CMK (cell line): ENCODE data around the gene KDM1B.
"Not testable (repeated sequence)": the region's sequence is repeated elsewhere in the genome, so short reads cannot be mapped to it uniquely, and the experiment has no call there.

Experiments
- DNase-seq: peaks from one replicate; pipeline ENCODE4 v3.0.0-alpha.2; 2010; ENCODE audit warnings: low read depth

KDM1B gene

DNA sequence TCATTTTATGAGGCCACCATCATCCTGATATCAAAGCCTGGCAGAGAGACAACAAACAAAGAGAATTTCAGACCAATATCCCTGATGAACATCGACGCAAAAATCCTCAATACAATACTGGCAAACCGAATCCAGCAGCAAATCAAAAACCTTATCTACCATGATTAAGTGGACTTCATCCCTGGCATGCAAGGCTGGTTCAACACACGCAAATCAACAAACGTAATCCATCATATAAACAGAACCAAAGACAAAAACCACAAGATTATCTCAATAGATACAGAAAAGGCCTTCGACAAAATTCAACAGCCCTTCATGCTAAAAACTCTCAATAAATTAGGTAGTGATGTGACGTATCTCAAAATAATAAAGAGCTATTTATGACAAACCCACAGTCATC, 76.6 kb downstream of the KDM1B start:
- DNase-seq, result not testable (repeated sequence)

DNA sequence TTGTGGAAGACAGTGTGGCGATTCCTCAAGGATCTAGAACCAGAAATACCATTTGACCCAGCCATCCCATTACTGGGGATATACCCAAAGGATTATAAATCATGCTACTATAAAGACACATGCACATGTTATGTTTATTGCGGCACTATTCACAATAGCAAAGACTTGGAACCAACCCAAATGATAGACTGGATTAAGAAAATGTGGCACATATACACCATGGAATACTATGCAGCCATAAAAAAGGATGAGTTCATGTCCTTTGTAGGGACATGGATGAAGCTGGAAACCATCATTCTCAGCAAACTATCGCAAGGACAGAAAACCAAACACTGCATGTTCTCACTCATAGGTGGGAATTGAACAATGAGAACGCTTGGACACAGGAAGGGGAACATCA, 78.5 kb downstream of the KDM1B start:
- DNase-seq, result not testable (repeated sequence)

DNA sequence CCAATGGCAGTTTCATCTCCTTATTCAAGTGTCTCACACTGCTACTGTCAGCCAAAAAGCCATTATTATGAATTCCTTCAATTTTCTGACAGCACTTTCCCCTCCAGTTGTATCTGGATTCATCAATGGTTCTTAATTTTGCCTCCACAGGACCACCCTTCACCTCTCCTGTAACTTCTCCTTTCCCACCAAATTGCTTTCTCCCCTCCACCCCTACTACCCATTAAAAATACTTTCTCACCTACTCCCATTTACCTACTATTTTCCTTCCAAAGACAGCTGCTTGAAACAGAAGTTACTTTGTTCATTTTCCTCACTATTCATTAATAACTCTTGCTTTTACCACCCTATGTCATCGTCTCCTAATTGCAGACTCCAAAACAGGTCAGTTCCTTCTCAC, 79.3 kb downstream of the KDM1B start:
- DNase-seq, result no peak

DNA sequence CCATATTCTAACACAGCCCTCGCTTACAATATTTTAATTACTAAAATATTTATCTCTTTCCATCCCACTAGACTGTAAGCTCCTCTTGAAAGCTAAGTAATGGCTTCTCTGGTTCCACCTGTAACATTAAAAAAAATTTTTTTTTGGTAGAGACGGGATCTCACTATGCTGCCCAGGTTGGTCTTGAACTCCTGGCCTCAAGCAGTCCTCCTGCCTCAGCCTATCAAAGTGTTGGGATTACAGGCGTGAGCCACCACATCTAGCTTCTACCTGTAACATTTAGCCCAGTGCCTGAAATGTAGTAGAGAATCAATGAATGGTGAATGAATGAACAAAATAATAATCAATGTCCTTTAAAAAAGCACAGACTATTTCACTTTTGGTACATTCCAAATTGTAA, 80.3 kb downstream of the KDM1B start:
- no peak for DNase-seq

DNA sequence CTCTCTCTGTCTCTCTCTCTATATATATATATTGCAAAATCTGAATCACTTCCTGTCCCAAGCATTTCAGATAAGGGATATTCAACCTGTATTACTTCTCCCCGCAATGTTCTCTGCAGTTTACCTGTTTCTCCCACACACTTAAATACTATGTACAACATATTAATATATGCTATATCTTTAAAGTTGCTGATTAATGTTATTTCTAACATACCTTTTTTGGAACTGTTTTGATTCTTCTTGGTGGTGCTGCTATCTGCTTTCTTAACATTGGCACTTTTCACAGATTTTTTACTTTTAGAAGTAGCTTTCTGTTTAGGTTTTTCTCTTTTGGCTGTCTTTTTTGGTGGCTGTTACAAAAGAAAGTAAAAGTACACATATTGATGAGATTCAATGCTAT, 81.9 kb downstream of the KDM1B start:
- DNase-seq, result no peak

DNA sequence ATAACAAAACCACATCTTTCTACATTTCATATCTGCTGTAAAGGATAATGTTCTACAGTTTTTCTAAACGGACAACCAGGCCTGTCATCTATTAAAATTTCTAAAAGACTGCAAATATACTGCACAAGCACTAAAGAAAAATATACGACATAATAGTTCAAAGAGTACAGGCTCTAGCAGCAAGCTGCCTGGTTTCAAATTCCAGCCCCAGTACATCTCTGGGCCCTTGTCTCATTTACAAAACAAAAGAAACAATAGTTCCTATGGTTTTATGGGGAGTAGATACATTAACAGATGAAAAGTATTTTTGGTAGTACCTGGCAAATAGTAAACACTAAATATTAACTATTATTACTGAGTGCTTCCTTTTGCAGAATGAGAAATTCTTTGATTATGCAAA, 85.0 kb downstream of the KDM1B start:
- DNase-seq, result no peak

DNA sequence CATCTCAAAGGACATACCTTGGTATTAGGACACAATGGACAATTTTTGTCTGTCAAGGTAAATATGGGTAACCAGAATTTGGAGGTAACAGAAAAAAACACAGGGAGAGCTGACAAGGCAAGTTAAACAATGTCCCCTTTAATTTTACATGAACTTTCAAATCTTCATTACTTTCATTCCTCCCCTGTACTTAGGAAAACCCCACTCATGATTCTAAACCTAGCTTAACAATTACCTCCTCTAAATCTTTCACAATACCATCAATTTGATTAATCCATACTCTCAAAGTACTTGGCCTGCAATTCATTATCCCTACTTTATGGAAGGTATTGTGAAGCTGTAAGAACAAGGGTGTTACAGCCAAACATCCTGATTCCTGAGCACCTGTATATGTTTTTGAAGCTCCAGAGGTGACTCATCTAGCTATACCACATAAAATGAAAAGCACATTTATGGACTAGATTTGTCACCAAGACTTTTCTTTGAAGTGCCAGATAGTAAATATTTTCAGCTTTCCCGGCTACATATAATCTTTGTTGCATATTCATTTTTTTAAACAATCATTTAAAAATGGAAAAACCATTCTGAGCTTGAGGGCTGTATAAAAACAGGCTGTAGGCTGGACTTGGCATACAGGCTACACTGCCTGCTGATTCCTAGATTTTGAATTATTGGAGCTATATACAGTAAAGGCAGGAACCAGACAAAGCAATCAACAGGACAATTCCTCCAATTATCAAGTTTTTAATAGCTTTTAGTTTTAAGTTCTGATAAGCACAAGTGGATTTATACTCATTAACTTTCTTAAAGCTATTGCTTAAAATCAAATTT, 86.2 kb downstream of the KDM1B start:
- no peak for DNase-seq

DNA sequence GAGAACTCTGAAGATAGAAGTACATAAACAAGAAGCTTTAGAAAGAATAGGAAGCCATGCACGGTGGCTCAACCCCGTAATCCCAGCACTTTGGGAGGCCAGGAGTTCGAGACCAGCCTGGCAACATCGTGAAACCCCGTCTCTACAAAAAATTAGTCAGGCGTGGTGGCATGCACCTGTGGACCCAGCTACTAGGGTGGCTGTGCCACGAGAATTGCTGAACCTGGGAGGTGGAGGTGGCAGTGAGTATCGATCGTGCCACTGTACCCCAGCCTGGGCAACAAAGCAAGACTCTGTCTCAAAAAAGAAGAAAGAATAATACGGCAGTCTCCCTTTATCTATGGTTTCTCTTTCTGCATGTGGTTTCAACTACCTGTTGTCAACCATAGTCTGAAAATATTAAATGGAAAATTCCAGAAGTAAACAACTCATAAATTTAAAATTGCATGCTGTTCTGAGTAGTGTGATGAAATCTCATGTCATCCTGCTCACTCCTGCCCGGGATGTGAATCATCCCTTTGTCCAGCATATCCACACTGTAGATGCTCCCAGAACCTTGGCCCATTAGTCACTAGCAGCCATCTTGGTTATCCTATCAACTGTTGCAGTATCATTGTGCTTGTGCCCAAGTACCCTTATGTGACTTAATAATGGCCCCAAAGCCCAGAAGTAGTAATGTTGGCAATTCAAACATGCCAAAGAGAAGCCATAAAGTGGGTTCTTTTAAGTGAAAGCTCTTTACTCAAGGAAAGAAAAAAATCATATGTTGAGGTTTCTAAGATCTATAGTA, 87.0 kb downstream of the KDM1B start:
- no peak for DNase-seq

DNA sequence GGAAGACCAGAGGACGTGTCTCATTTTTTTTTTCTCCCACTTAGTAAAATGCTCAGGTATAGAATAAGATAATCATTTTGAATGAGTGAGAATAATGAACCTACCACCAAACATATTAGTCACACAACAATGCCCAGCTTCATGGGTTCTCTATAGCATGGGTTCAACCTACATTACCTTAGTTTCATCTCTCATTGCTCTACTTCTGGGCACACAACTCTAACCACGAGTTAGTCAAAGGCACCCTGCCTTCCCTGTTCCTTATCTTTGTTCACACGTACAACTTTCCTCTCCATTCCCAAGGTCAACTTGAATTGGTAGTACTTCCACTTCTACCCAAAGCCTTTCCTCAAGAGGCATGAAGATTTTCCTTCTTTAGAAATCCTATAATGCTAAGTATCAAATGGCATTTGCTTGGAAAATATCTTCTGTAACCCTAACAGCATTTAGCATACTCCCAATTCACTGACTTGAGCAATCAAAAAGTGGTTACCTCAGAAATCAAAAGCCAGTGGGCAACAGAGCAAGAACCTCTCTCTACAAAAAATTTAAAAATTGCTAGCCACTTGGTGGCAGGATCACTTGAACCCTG, 88.2 kb downstream of the KDM1B start:
- DNase-seq, result no peak

DNA sequence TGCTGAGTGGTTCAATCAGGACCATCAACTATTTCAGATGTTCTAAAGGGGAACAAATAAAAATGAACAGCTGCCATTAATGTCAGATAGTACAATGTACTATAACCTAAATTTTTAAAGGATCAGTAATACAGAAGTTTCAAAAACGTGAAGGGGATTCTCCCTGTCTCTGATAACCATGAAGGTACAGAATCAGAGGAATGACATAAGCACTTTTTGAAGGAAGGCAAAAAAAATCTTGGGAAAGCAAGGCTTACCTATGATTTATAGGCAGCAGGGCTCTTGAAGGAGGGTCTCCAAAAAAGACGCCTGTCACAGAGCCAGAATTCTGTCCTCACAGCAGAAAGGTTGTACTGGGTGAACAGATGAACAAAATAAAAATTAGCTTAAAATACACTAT, 89.0 kb downstream of the KDM1B start:
- no peak for DNase-seq

DNA sequence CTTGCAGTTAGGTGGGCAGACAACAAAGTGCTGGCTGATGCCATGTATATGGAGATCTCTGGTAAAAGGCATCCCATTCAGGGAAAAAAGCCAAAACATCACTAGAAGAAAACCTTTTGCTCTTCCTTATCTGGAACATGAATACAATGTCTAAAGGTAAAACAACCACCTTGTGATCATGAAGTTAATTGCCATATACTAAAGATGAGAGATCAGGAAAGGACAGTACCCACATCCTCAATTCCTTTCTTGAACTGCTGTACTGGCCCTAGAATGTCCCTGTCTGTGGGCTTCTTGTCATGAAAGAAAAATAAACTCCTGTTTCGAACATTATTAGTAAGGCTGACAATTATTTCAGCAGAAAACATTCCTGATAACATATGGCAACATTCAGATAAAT, 89.9 kb downstream of the KDM1B start:
- no peak for DNase-seq

DNA sequence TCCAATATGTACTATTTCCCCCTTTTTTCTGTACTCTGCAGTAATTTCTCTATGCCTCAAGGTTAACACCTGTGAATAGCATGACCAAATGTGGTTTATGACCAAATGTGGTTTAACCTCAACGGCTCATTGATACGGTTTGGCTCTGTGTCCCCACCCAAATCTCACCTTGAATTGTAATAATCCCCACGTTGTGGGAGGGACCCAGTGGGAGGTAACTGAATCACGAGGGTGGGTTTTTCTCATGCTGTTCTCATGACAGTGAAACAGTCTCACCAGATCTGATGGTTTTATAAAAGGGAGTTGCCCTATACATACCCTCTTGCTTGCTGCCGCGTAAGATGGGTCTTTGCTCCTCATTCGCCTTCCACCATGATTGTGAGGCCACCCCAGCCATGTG, 90.4 kb downstream of the KDM1B start:
- no peak for DNase-seq

DNA sequence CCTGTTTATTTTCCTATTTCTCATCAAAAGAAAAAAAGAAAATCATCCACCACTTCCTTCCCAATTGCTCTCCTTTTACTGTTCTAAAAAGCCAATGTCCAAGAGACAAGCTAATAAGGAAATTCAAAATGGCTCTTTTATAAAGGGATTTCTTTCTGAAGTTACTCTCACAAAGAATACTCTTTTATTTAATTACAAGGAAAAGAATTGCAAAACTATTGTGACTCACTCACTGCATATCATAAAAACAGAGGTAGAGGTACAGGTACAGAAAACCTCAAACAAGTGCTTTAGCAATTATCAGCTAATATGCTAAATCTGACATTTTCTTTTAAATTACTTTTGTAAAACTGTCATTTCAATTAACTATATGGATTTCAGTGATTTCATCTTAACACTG, 91.0 kb downstream of the KDM1B start:
- DNase-seq, result no peak

DNA sequence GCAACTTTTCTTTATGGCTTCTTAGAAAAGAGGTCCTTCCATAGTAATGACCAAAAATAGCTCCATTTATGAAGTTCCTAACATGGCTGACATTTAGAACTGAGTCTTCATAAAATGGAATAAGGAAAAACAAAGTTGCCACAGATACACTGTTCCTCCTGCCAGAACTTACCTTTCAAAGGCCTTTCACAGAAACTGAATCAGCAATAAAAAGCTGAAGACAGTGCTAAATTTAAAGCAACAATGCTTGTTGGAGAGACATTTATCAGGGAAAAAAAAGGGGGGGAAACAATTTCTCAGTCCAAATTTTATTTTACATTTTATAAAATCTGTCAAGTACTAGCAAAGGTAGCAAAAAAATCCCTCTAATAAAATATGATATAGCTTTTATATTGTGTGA, 91.8 kb downstream of the KDM1B start:
- DNase-seq, result no peak

DNA sequence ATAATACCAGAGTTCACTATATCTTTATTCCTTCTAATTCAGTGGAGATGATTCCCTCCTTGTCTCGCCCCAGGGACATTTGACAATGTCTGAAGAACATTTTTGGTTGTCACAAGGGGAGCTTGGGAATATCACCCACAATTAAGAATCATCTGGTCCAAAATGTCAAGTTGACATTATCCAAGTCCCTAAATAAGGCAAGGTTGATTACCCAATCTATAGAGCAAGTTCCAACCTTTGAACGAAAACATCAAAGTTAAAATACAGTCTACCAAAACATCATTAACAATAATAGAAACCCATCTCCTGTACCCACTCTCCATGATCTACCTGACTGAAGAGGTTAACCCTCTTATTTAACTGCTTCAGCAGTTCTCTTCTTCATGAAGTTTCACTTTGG, 93.5 kb downstream of the KDM1B start:
- no peak for DNase-seq

DNA sequence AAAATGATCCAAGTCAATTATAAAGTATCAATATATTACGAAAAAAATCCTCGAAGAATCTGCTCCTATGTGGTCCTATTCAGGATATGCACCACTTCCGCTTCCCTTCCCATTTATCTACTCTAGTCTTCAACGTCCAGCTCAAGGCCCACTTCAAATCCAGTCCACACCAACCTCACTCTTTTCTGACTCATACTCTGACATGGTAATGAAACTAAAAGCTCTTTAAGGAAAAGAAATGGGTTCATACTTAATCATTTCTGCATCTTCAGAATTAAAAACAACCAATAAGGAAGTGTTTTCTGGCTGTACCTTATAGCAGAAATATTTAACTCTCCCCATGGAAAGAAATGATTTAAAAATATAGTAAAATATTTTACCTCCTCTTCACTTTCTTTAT, 94.0 kb downstream of the KDM1B start:
- no peak for DNase-seq

DNA sequence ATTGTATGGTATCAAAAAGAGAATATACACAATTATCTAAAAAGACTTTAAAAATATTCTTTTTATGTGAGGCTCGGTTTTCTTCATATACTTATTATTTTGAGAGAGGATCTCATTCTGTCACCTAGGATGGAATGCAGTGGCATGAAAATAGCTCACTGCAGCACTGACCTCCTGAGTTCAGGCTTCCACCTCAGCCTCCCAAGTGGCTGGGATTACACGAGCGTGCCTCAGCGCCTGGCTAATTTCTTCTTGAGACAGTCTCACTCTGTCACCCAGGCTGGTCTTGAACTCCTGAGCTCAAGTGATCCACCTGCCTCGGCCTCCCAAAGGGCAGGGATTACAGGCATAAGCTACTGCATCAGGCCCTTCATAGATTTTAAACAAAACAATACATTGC, 98.4 kb downstream of the KDM1B start:
- no peak for DNase-seq

DNA sequence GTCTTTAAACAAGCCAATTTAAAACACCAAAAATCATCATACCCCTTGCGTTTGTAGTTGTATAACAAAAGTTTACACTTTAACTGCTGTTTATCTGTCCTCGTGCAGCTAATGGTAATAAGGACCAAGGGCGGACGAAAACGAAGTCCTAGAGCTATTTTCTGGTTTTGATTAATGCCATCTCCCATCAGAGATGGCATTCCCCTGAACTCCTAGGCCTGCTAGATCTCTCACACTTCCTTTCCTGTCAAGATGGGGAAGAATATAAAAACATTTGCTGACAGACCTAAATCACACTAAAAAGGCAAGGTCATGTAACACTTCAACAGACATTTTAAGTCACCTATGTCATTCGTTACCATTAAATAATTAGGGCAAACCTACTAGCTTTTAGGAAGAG, 99.6 kb downstream of the KDM1B start:
- no peak for DNase-seq

DNA sequence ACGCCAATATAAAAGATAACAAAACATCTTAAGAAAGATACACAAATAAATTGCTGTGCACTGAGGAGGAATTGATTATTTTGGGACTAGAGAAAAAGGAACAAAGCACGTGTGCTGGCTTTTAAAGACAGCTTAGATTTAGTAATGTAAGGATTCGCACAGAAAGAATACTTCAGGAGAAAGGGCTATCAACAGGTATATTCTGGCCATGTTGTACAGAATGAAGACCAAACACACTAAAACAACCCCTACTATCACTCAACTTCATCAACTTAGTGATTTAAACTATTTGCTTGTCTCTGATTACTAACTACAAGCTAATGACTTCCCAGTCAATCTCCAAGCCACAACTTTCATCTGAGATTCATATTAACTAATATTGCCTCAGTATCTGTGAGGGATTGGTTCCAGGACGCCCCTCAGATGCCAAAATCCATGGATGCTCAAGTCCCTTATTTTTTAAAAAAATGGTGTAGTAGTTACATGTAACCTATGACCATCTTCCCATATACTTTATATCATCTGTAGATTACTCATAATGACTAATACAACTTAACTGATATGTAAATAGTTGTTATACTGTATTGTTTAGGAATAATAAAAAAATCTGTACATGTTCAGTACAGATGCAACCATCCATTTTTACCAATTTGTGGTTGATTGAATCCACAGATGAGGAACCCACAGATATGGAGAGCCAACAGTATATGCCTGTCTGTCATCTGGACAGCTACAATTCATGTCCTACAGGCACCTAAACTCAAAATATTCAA, 104.6 kb downstream of the KDM1B start:
- DNase-seq, result no peak

DNA sequence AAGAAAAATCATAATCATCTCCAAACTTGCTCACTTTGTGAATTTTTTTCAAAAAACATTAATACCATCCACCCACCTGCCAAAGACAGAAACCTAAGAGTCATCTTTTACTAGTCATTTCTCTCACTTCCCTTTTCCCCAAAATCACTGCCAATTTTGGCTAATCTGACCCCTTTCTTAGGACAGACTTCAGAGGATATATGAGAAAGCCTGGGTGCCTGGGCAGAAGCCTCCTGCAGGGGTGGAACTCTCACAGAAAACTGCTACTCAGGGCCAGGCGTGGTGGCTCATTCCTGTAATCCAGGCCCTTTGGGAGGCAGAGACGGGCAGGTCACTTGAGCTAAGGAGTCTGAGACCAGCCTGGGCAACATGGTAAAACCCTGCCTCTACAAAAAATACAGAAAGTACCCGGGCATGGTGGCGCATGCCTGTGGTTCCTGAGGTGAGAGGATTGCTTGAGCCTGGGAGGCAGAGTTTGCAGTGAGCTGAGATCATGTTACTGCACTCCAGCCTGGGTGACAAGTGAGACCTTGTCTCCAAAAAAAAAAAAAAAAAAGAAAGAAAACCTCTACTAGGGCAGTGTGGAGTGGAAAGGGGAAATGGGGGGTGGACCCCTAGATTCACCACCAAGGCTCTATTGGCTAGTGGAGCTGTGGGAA, 105.4 kb downstream of the KDM1B start:
- no peak for DNase-seq

DNA sequence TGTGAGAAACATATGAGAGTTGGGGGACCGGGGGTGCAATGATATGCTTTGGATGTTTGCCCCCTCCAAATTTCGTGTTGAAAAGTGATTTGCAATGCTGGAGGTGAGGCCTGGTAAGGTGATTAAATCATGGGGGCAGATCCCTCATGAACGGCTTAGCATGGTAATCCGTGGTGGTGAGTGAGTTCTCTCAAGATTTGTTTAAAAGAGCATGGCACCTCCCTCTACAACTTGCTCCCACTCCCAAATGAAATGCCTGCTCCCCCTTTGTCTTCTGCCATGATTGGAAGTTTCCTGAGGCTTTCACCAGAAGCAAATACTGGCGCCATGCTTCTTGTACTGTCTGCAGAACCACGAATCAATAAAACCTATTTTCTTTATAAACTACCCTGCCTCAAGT, 106.7 kb downstream of the KDM1B start:
- no peak for DNase-seq
